ENCODE measurements around the gene SUMF1.
A peak's percentile ranks its signal among the peaks of the same experiment; 100 is the strongest.

The SUMF1 gene

DNA sequence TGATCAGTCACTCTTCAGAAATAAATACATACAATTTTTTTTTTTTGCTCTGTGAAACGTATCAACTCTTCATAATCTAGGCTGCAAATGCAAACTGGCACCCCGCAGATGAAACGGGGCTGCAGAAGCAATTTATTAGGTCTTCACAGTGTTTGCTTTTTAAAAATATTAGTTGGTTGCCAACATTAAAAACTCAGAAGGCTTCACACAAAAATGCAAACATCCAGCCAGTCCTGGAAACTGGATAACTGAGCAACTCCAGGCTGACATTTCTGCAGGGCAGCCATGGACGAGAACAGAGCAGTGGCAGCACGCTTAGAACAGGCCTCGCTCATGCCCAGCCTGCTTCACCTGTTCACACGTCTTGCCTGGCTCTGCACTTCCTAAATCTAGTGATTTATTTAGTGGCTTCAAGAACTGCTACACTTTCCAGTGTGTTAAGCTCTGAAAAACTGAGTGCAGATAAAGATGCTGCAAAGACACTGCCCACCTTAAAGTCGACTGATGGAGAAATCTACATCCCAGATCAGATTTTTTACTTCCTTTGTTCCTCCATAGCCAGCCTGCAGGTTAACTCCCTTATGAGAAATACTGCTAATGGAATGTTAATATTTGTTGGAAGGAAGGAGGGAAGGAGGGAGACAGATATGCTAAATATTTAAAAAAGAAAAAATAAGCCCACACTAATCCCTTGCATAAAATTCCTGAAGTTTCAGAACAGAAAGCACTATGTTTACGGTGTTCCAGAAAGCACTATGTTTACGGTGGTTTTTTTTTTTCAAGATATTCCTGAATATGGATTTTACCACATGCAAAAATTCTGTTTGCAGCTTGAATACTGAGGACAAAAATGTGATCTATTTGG, 110.3 kb downstream of the SUMF1 start:
- no peak for DNase-seq (ENCODE audit: low read depth)
- TF ChIP-seq, protein P1, sequence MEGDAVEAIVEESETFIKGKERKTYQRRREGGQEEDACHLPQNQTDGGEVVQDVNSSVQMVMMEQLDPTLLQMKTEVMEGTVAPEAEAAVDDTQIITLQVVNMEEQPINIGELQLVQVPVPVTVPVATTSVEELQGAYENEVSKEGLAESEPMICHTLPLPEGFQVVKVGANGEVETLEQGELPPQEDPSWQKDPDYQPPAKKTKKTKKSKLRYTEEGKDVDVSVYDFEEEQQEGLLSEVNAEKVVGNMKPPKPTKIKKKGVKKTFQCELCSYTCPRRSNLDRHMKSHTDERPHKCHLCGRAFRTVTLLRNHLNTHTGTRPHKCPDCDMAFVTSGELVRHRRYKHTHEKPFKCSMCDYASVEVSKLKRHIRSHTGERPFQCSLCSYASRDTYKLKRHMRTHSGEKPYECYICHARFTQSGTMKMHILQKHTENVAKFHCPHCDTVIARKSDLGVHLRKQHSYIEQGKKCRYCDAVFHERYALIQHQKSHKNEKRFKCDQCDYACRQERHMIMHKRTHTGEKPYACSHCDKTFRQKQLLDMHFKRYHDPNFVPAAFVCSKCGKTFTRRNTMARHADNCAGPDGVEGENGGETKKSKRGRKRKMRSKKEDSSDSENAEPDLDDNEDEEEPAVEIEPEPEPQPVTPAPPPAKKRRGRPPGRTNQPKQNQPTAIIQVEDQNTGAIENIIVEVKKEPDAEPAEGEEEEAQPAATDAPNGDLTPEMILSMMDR (IDR thresholded peaks at IDR 0.05; ENCODE audit: control insufficient read depth, extremely low read depth, insufficient read depth), result no peak

GRCh38 chr3:4356220-4356540, 110.9 kb downstream of the SUMF1 start:
- H3K4me3 ChIP-seq (ENCODE audit: low read depth, low read length), result no peak overlapping the region
- DNase-seq (ENCODE audit: low read depth), result no peak
- TF ChIP-seq, protein P1 (IDR thresholded peaks at IDR 0.05; ENCODE audit: control insufficient read depth, extremely low read depth, insufficient read depth), result no peak

More for the DNA sequence above, 110.3 kb downstream of the SUMF1 start:
- no peak overlapping the region for H3K4me3 ChIP-seq (ENCODE audit: low read depth, low read length)

- no peak overlapping the region for H3K4me3 ChIP-seq (ENCODE audit: low read depth, low read length)
- DNase-seq (ENCODE audit: low read depth), result no peak
- TF ChIP-seq, protein P1 (IDR thresholded peaks at IDR 0.05; ENCODE audit: control insufficient read depth, extremely low read depth, insufficient read depth), result no peak
These were observed 111.5 kb downstream of the SUMF1 start for GRCh38 chr3:4355401-4356219.

DNA sequence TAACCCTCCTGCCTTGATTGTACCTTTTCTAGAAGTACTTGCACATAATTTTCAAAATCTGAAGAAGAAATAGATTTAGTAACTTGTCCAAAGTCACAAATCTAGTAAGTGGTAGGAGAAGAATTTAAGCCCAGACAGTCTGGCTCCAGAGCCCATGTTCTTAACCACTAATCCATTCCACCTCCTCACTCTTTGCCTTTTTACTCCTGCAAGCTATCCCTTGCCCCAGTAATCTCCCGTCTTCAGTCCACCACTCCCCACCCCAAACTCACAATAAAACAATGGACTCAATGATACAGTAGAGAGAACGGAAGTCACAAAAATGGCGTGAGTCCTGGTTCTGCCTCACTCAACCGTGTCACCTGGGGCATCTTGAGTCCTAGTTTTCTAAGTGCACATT, 115.2 kb downstream of the SUMF1 start:
- TF ChIP-seq, protein P1 (IDR thresholded peaks at IDR 0.05; ENCODE audit: control insufficient read depth, extremely low read depth, insufficient read depth), result no peak
- H3K4me3 ChIP-seq (ENCODE audit: low read depth, low read length), result no peak overlapping the region
- no peak for DNase-seq (ENCODE audit: low read depth)

DNA sequence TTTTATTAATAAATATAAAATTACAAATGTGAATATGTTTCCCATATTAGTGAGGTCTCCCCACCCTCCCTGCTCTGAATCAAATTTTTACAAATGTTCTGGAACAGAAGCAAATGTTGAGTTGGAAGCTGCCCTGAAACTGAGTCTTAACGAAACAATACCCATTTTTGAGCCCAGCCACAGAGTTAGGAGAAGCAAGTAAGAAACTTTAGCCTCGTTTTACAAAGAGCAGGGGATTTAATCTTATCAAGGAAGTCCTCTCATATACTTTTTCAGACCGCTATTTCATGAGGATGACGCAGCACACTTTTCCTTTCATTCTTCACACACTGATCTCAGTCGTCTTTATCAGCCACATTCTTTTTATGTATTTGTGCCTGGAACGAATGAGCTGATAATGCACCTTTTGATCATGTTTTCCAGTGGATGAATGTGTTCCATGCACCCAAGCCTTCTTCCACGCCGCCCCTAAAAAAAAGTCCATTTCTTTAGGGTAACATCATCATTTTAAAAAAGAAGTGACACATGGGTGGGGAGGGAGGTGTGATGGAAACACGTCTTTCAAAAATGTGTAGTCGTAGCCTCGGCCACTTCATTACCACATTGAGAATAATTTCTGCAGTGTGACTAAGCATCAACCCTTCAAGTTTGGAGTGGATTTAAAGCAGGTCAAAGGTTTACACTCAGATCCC, 115.8 kb downstream of the SUMF1 start:
- H3K4me3 ChIP-seq (ENCODE audit: low read depth, low read length), result no peak overlapping the region

GRCh38 chr3:4350789-4351163, 116.3 kb downstream of the SUMF1 start:
- TF ChIP-seq, protein P1 (IDR thresholded peaks at IDR 0.05; ENCODE audit: control insufficient read depth, extremely low read depth, insufficient read depth), result peak; percentile 65
- peak; percentile 34 for DNase-seq (ENCODE audit: low read depth)
- H3K4me3 ChIP-seq (ENCODE audit: low read depth, low read length), result no peak overlapping the region

More for the DNA sequence above, 115.8 kb downstream of the SUMF1 start:
- DNase-seq (ENCODE audit: low read depth), result no peak
- TF ChIP-seq, protein P1 (IDR thresholded peaks at IDR 0.05; ENCODE audit: control insufficient read depth, extremely low read depth, insufficient read depth), result no peak

All from LNCaP clone FGC (cell line).